ENCODE results near the gene SNX25. TPM values are rescaled to one million over a fixed set of nuclear protein-coding genes. Genes with fewer than 3 reads are reported as not detected.

The SNX25 gene
- total and polyA plus RNA-seq, 3 donors from 2014 or later, result 20.2 to 50.5 (median 45.0) TPM

- intact Hi-C loops (cut with DNase I; ENCODE audit: low total_unique reads), result no loop called here
- Histone ChIP-seq H3K27me3 (no peaks in the 10 kb centered on the region), H3K9me3 (no peaks in the 10 kb centered on the region), H3K36me3 (ENCODE audit: low read depth, missing control alignments) (no peaks in the 10 kb centered on the region), H3K4me1 (peaks cover 8% of the 10 kb centered on the region), H3K4me3 (no peak overlapping the region), H3K27ac (no peak overlapping the region)
- no peak for DNase-seq
- 45 to 47% methylated on average over 3 of the region's 3 CpGs for WGBS, 2 donors
- TF ChIP-seq CTCF (IDR thresholded peaks at IDR 0.05), result no peak
- TF ChIP-seq POLR2A (IDR thresholded peaks at IDR 0.05), result no peak
Measured at GRCh38 chr4:185286571-185286970, 77.2 kb downstream of the SNX25 start.

GRCh38 chr4:185287031-185287430 lies 77.6 kb downstream of the SNX25 start:
- Histone ChIP-seq H3K36me3 (ENCODE audit: low read depth, missing control alignments) (no peaks in the 10 kb centered on the region), H3K27ac (no peak overlapping the region), H3K4me3 (no peak overlapping the region), H3K9me3 (no peaks in the 10 kb centered on the region), H3K4me1 (peaks cover 8% of the 10 kb centered on the region), H3K27me3 (no peaks in the 10 kb centered on the region)
- intact Hi-C loops (cut with DNase I; ENCODE audit: low total_unique reads), result no loop called here
- DNase-seq, result no peak
- WGBS, 2 donors, result 63 to 73% methylated on average over 4 of the region's 4 CpGs
- TF ChIP-seq POLR2A (IDR thresholded peaks at IDR 0.05), result no peak
- TF ChIP-seq CTCF (IDR thresholded peaks at IDR 0.05), result no peak

GRCh38 chr4:185290018-185290607 lies 80.7 kb downstream of the SNX25 start:
- no peaks in the 10 kb centered on the region for H3K27me3 ChIP-seq
- no peak overlapping the region for H3K27ac ChIP-seq
- DNase-seq, result no peak
- intact Hi-C loops (cut with DNase I; ENCODE audit: low total_unique reads), result no loop called here
- H3K36me3 ChIP-seq (ENCODE audit: low read depth, missing control alignments), result no peaks in the 10 kb centered on the region
- no peak for TF ChIP-seq POLR2A (IDR thresholded peaks at IDR 0.05)
- no peak overlapping the region for H3K4me3 ChIP-seq
- WGBS, 2 donors, result 67 to 72% methylated on average over 6 of the region's 6 CpGs
- H3K4me1 ChIP-seq, result peaks cover 8% of the 10 kb centered on the region
- H3K9me3 ChIP-seq, result no peaks in the 10 kb centered on the region

GRCh38 chr4:185290656-185291055 lies 81.3 kb downstream of the SNX25 start:
- 42 to 64% methylated on average over 5 of the region's 5 CpGs for WGBS, 2 donors
- no peak for TF ChIP-seq CTCF (IDR thresholded peaks at IDR 0.05)
- no peak for TF ChIP-seq POLR2A (IDR thresholded peaks at IDR 0.05)
- intact Hi-C loops (cut with DNase I; ENCODE audit: low total_unique reads), result no loop called here
- H3K36me3 ChIP-seq (ENCODE audit: low read depth, missing control alignments), result no peaks in the 10 kb centered on the region
- no peak overlapping the region for H3K4me3 ChIP-seq
- H3K9me3 ChIP-seq, result no peaks in the 10 kb centered on the region
- DNase-seq, result no peak
- H3K27me3 ChIP-seq, result no peaks in the 10 kb centered on the region
- peaks cover 8% of the 10 kb centered on the region for H3K4me1 ChIP-seq
- H3K27ac ChIP-seq, result no peak overlapping the region

GRCh38 chr4:185293202-185293601 lies 83.8 kb downstream of the SNX25 start:
- no peaks in the 10 kb centered on the region for H3K36me3 ChIP-seq (ENCODE audit: low read depth, missing control alignments)
- WGBS, 2 donors, result 88 to 97% methylated on average over 1 of the region's 1 CpG
- no peaks in the 10 kb centered on the region for H3K9me3 ChIP-seq
- no peak for DNase-seq
- peaks cover 3% of the 10 kb centered on the region for H3K4me1 ChIP-seq
- intact Hi-C loops (cut with DNase I; ENCODE audit: low total_unique reads), result no loop called here
- no peak for TF ChIP-seq CTCF (IDR thresholded peaks at IDR 0.05)
- no peaks in the 10 kb centered on the region for H3K27me3 ChIP-seq
- H3K27ac ChIP-seq, result no peak overlapping the region
- no peak overlapping the region for H3K4me3 ChIP-seq
